Neural cell (in vitro differentiated cells): ENCODE measurements around the gene S1PR2. TPM values are rescaled to one million over a fixed set of nuclear protein-coding genes. Genes with fewer than 3 reads are reported as not detected.

Experiments
- H2AFZ ChIP-seq: fragments of 200-600, 300-800 bp; sonication (generic), shearing (Covaris generic); 2 replicates; pipeline ENCODE4 v1.6.0; 2014; ENCODE audit warnings: low read depth, mild to moderate bottlenecking, antibody characterized with exemption, low read length, moderate library complexity
- H3F3A ChIP-seq: fragments of 200-600 bp; shearing (Covaris generic); 2 replicates; pipeline ENCODE4 v1.6.1; 2016; ENCODE audit warnings: mild to moderate bottlenecking, moderate library complexity, mixed read lengths, antibody characterized with exemption, low read length; ENCODE audit not compliant: insufficient read depth, poor library complexity, severe bottlenecking
- H3K27ac ChIP-seq: fragments of 200-600, 300-800 bp; sonication (generic), shearing (Covaris generic); 2 replicates; pipeline ENCODE4 v1.5.1; 2014; ENCODE audit warnings: mild to moderate bottlenecking, low read length, moderate library complexity
- H3K27me3 ChIP-seq: fragments of 300-800, 200-600 bp; sonication (generic), shearing (Covaris generic); 2 replicates; pipeline ENCODE4 v1.6.0; 2014; ENCODE audit warnings: mild to moderate bottlenecking, low read depth, low read length, moderate library complexity; ENCODE audit not compliant: insufficient read depth
- H3K36me3 ChIP-seq: fragments of 300-800, 200-600 bp; sonication (generic), shearing (Covaris generic); 2 replicates; pipeline ENCODE4 v1.5.1; 2014; ENCODE audit warnings: mild to moderate bottlenecking, antibody characterized with exemption, low read length, moderate library complexity; ENCODE audit not compliant: insufficient read depth
- H3K4me2 ChIP-seq: fragments of 300-800, 200-600 bp; sonication (generic), shearing (Covaris generic); 2 replicates; pipeline ENCODE4 v1.6.0; 2014; ENCODE audit warnings: mild to moderate bottlenecking, low read length
- H3K4me3 ChIP-seq: fragments of 300-800, 200-600 bp; sonication (generic), shearing (Covaris generic); 2 replicates; pipeline ENCODE4 v1.5.1; 2014; ENCODE audit warnings: mild to moderate bottlenecking, low read length, moderate library complexity
- H3K79me2 ChIP-seq: fragments of 200-600 bp; shearing (Covaris generic); replicated peaks from 2 replicates; pipeline ENCODE4 v1.6.0; 2014; ENCODE audit warnings: mild to moderate bottlenecking, low read length, moderate library complexity; ENCODE audit not compliant: insufficient read depth
- H3K9ac ChIP-seq: fragments of 300-800, 200-600 bp; sonication (generic), shearing (Covaris generic); 2 replicates; pipeline ENCODE4 v1.6.1; 2016; ENCODE audit warnings: mild to moderate bottlenecking, low read length, mixed read lengths
- H3K9me2 ChIP-seq: fragments of 200-600 bp; shearing (Covaris generic); 2 replicates; pipeline ENCODE4 v1.6.1; 2016; ENCODE audit warnings: mild to moderate bottlenecking, low read length, mixed read lengths; ENCODE audit not compliant: insufficient read depth
- H3K9me3 ChIP-seq: fragments of 200-600, 300-800 bp; sonication (generic), shearing (Covaris generic); 2 replicates; pipeline ENCODE4 v1.6.1; 2016; ENCODE audit warnings: mild to moderate bottlenecking, mixed run types, low read length, moderate library complexity, mixed read lengths
- H4K20me1 ChIP-seq: fragments of 200-600 bp; shearing (Covaris generic); 2 replicates; pipeline ENCODE4 v1.6.1; 2016; ENCODE audit warnings: mild to moderate bottlenecking, mixed run types; ENCODE audit not compliant: insufficient read depth
- EP300 ChIP-seq: fragments of 450-650 bp; conservative IDR thresholded peaks from 2 replicates; pipeline ENCODE4 v1.6.1; 2014; ENCODE audit warnings: antibody characterized with exemption, mild to moderate bottlenecking, moderate library complexity; ENCODE audit not compliant: poor library complexity, severe bottlenecking
- EZH2 ChIP-seq: fragments of 200-600, 300-800 bp; shearing (Covaris generic), sonication (generic); IDR thresholded peaks from 2 replicates; pipeline ENCODE4 v1.6.1; 2014; ENCODE audit warnings: antibody characterized with exemption, low read length, borderline replicate concordance, mild to moderate bottlenecking; ENCODE audit not compliant: insufficient read depth, poor library complexity, severe bottlenecking
- MXI1 ChIP-seq: fragments of 450-650 bp; conservative IDR thresholded peaks from 2 replicates; pipeline ENCODE4 v1.6.1; 2014; ENCODE audit warnings: antibody characterized with exemption, mild to moderate bottlenecking; ENCODE audit not compliant: poor library complexity, severe bottlenecking
- POLR2AphosphoS5 ChIP-seq: IDR thresholded peaks from 2 replicates; pipeline ENCODE4 v1.6.1; 2012
- RAD21 ChIP-seq: fragments of 450-650 bp; conservative IDR thresholded peaks from 2 replicates; pipeline ENCODE4 v1.6.1; 2014; ENCODE audit warnings: antibody characterized with exemption, mild to moderate bottlenecking, moderate library complexity
- SMC3 ChIP-seq: fragments of 450-650 bp; conservative IDR thresholded peaks from 2 replicates; pipeline ENCODE4 v1.6.1; 2014; ENCODE audit warnings: antibody characterized with exemption, mild to moderate bottlenecking, moderate library complexity; ENCODE audit not compliant: poor library complexity
- TAF1 ChIP-seq: IDR thresholded peaks from 2 replicates; pipeline ENCODE4 v1.6.1; 2012; ENCODE audit warnings: low read depth
- polyA minus RNA-seq: library from RNA; depleted of rRNA, polyadenylated mRNA; stranded (reverse); fragments of >200 nt; gene quantifications from 2 replicates; pipeline ENCODE4 v1.2.3, GENCODE V29; 2014
- polyA plus RNA-seq: library from polyadenylated mRNA; depleted of rRNA; stranded (reverse); fragments of >200 nt; gene quantifications from 2 replicates; pipeline ENCODE4 v1.2.3, GENCODE V29; 2014
- TF ChIP-seq, protein P1 (sequence below): IDR thresholded peaks from 2 replicates; pipeline ENCODE4 v1.6.1; 2012; ENCODE audit warnings: borderline replicate concordance
- TF ChIP-seq, protein P2 (sequence below): fragments of 450-650 bp; IDR thresholded peaks from 2 replicates; pipeline ENCODE4 v1.5.1; 2014; ENCODE audit warnings: antibody characterized with exemption, mild to moderate bottlenecking, moderate library complexity; ENCODE audit not compliant: poor library complexity, severe bottlenecking

S1PR2 gene, protein sequence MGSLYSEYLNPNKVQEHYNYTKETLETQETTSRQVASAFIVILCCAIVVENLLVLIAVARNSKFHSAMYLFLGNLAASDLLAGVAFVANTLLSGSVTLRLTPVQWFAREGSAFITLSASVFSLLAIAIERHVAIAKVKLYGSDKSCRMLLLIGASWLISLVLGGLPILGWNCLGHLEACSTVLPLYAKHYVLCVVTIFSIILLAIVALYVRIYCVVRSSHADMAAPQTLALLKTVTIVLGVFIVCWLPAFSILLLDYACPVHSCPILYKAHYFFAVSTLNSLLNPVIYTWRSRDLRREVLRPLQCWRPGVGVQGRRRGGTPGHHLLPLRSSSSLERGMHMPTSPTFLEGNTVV
- polyA plus RNA-seq: 6.7 and 7.5 TPM in 2 replicates
- 12.2 and 12.3 TPM in 2 replicates for polyA minus RNA-seq

DNA sequence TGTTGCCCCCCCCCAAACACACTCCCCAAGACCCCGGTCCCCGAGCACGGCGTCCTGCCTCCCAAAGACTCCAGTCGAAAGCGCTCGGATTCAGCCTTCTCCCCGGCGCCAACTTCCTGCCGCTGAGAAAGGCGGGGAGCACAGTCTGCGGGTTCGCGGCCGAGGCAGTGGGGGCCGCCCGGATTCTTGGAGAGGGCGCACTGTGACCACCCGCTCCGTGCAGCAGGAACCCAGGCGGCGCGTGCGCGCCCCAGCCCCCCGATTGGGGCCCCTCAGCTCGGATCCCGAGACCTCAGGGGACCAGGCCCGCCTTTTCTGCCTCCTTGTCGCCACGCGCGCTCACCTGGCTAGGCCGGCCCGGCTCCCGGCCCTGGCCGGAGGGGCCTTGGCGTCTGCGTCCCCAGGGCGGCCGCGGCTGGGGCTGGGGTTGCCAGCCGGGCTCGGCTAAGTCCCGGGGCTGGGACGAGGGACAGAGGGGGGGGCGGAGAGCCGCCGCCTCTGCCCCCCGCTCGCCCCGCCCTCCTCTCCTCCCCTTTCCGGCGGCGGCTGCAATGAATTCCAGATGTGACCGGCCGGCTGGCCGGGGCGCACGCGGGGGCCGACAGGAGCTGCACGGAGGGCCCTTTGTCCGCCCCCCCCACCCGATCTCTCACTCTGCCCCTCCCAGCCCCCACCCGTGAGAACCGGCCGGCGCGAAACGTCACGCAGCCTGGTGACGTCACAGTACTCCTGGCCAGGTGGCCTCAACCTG, at the start of gene S1PR2:
Gene S1PR2 (minus strand): TSS at position 471 of the 751 bp plus-strand sequence. CDS start 6,426 bp downstream, outside the sequence.
- Histone ChIP-seq H3K4me3 (peak within 1 kb of the TSS; percentile 92), H3K9ac (peak within 1 kb of the TSS; percentile 86), H3K79me2 (peaks cover 10% of the 10 kb centered on the region), H2AFZ (peak within 1 kb of the TSS; percentile 73), H3K9me2 (no peaks in the 10 kb centered on the region), H4K20me1 (no peaks in the 10 kb centered on the region), H3K4me2 (peak within 1 kb of the TSS; percentile 78), H3K9me3 (no peaks in the 10 kb centered on the region), H3F3A (no peaks in the 10 kb centered on the region), H3K36me3 (no peaks in the 10 kb centered on the region), H3K27me3 (no peaks in the 10 kb centered on the region), H3K27ac (peak within 1 kb of the TSS; percentile 65)
- TF ChIP-seq RAD21 (no peak), EP300 (no peak), MXI1 (peak; percentile 21), SMC3 (no peak), EZH2 (no peak), POLR2AphosphoS5 (peak; percentile 36)
- TF ChIP-seq, protein P1, sequence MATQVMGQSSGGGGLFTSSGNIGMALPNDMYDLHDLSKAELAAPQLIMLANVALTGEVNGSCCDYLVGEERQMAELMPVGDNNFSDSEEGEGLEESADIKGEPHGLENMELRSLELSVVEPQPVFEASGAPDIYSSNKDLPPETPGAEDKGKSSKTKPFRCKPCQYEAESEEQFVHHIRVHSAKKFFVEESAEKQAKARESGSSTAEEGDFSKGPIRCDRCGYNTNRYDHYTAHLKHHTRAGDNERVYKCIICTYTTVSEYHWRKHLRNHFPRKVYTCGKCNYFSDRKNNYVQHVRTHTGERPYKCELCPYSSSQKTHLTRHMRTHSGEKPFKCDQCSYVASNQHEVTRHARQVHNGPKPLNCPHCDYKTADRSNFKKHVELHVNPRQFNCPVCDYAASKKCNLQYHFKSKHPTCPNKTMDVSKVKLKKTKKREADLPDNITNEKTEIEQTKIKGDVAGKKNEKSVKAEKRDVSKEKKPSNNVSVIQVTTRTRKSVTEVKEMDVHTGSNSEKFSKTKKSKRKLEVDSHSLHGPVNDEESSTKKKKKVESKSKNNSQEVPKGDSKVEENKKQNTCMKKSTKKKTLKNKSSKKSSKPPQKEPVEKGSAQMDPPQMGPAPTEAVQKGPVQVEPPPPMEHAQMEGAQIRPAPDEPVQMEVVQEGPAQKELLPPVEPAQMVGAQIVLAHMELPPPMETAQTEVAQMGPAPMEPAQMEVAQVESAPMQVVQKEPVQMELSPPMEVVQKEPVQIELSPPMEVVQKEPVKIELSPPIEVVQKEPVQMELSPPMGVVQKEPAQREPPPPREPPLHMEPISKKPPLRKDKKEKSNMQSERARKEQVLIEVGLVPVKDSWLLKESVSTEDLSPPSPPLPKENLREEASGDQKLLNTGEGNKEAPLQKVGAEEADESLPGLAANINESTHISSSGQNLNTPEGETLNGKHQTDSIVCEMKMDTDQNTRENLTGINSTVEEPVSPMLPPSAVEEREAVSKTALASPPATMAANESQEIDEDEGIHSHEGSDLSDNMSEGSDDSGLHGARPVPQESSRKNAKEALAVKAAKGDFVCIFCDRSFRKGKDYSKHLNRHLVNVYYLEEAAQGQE: peak; percentile 64
- TF ChIP-seq, protein P2, sequence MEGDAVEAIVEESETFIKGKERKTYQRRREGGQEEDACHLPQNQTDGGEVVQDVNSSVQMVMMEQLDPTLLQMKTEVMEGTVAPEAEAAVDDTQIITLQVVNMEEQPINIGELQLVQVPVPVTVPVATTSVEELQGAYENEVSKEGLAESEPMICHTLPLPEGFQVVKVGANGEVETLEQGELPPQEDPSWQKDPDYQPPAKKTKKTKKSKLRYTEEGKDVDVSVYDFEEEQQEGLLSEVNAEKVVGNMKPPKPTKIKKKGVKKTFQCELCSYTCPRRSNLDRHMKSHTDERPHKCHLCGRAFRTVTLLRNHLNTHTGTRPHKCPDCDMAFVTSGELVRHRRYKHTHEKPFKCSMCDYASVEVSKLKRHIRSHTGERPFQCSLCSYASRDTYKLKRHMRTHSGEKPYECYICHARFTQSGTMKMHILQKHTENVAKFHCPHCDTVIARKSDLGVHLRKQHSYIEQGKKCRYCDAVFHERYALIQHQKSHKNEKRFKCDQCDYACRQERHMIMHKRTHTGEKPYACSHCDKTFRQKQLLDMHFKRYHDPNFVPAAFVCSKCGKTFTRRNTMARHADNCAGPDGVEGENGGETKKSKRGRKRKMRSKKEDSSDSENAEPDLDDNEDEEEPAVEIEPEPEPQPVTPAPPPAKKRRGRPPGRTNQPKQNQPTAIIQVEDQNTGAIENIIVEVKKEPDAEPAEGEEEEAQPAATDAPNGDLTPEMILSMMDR: no peak

DNA sequence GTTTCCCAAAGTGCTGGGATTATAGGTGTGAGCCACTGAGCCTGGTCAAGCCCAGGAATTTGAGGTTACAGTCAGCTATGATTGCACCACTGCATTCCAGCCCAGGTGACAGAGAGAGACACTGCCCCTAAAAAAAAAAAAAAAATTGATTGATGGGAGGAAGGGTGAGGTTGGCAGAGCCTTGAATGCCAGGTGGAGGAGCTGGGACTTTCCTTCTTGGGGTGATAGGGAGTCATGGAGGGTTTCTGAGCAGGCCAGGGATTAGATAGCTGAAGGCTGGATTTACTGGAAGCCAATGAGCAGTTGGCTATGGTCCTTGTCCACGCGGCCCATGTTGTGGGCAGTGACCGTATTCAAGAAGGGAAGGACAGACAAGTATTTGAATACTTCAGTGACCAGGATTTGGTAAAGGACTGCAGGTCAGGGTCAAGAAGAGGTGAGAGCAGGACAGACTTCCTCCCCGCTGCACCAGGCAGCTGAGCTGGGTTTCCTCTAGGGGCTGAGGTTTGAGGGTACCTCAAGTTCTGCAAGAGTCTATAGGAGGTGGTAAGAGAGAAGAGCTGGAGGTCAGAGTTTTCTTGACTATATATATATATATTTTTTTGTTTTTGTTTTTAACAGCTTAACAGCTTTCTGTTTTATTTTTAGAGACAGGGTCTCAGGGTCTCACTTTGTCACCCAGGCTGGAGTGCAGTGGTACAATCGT, 48.8 kb upstream of the S1PR2 start:
- TF ChIP-seq EZH2: no peak
- TF ChIP-seq, protein P1: no peak
- no peak for TF ChIP-seq TAF1
- no peak for TF ChIP-seq SMC3
- Histone ChIP-seq H3K9ac (no peak overlapping the region), H3K4me2 (no peak overlapping the region), H3F3A (no peaks in the 10 kb centered on the region), H3K9me3 (no peaks in the 10 kb centered on the region), H2AFZ (no peak overlapping the region), H3K79me2 (no peaks in the 10 kb centered on the region), H3K36me3 (no peaks in the 10 kb centered on the region), H3K27ac (no peak overlapping the region), H3K27me3 (no peaks in the 10 kb centered on the region), H3K9me2 (no peaks in the 10 kb centered on the region), H3K4me3 (no peak overlapping the region), H4K20me1 (no peaks in the 10 kb centered on the region)
